GM12864 (cell line): ENCODE measurements around the gene IL1A.

ENCODE experiments used
- DNase-seq: peaks from one replicate; pipeline ENCODE4 v3.0.0-alpha.2; 2011; ENCODE audit warnings: low read depth
- H3K4me3 ChIP-seq: 2 replicates; pipeline ENCODE4 v1.5.1; 2011; ENCODE audit warnings: mild to moderate bottlenecking, low read depth, low read length, control low read depth
- CTCF ChIP-seq: IDR thresholded peaks from 2 replicates; pipeline ENCODE4 v1.5.1; 2011; ENCODE audit warnings: low read depth, mild to moderate bottlenecking, moderate library complexity, low read length, control low read depth, inconsistent platforms; ENCODE audit errors: missing control alignments

Gene IL1A

GRCh38 chr2:112791019-112791418 is 6.7 kb upstream of the IL1A start:
- TF ChIP-seq CTCF = no peak
- no peak overlapping the region for H3K4me3 ChIP-seq
- no peak for DNase-seq

GRCh38 chr2:112790305-112790704 is 6.0 kb upstream of the IL1A start:
- TF ChIP-seq CTCF = no peak
- no peak for DNase-seq
- H3K4me3 ChIP-seq = no peak overlapping the region

- TF ChIP-seq CTCF = no peak
- no peak overlapping the region for H3K4me3 ChIP-seq
- DNase-seq = no peak
These were observed 4.9 kb upstream of the IL1A start for GRCh38 chr2:112789186-112789585.

GRCh38 chr2:112788653-112789052 is 4.4 kb upstream of the IL1A start:
- DNase-seq = no peak
- TF ChIP-seq CTCF = no peak
- H3K4me3 ChIP-seq = no peak overlapping the region

GRCh38 chr2:112787729-112788393 is 3.6 kb upstream of the IL1A start:
- no peak overlapping the region for H3K4me3 ChIP-seq
- no peak for TF ChIP-seq CTCF
- DNase-seq = no peak

- no peak for DNase-seq
- TF ChIP-seq CTCF = no peak
- H3K4me3 ChIP-seq = no peak overlapping the region
These were observed 3.0 kb upstream of the IL1A start for GRCh38 chr2:112787294-112787693.

- no peak for TF ChIP-seq CTCF
- peak overlapping the region; percentile 31 for H3K4me3 ChIP-seq
- no peak for DNase-seq
These were observed 1.0 kb downstream of the IL1A start for GRCh38 chr2:112783187-112783714.
